HG03159 (cell line): ENCODE results near the gene FBXO44.
"Not testable (repeated sequence)": the region's sequence is repeated elsewhere in the genome, so short reads cannot be mapped to it uniquely, and the experiment has no call there.

Source experiments
- ATAC-seq: cut with Tn5 transposase; IDR thresholded peaks from one replicate; pipeline ENCODE4 v1.9.1; 2021; ENCODE audit warnings: mild to moderate bottlenecking, moderate library complexity; ENCODE audit not compliant: unreplicated experiment

Gene FBXO44, protein sequence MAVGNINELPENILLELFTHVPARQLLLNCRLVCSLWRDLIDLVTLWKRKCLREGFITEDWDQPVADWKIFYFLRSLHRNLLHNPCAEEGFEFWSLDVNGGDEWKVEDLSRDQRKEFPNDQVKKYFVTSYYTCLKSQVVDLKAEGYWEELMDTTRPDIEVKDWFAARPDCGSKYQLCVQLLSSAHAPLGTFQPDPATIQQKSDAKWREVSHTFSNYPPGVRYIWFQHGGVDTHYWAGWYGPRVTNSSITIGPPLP

DNA sequence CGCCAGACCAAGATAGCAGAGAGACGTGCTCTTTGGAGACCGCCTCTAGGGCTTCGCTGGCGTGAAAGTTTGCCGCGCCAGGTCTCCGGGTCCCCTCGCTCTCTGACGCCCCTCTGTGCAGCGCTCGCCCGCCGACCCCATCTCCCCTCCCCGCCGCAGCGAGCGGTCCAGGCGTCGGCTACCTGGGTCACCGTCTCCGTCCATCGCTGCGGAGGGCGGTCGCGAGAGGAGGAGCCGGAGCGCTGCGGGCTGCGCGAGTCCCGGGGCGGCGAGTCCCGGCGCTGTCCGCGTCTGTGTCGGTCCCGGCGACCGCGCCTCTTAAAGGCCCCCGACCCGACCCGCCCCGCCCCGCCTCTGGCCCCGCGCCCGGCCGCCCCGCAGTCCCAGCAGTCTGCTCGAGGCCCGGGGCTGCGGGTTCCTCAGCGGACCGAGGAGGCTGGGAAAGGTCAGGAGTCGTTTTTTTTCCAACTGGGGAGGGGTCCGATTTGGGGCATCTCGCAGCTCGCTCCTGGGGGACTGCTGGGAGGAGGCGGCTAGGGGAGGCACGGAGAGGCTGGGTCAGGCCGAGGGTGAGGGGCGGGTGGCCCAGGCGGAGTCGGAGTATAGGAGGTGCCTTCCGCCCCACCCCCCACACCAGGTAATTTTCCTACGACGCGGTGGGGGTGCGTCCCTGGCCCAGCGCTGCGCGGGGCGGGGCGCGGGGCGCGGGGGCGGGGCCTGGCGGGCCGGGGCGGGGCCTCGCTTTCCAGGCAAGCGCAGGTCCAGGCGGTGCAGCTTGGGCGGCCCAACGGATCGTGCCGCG, at the start of gene FBXO44, which contains the start of gene FBXO2:
TSS of gene FBXO44 (plus strand) at position 741 of the 802 bp plus-strand sequence. CDS start 959 bp downstream, outside the sequence.
TSS of gene FBXO2 (minus strand) at position 293 of the 802 bp plus-strand sequence. CDS start at position 204, 89 bp downstream.
- peak; percentile 75 for ATAC-seq

DNA sequence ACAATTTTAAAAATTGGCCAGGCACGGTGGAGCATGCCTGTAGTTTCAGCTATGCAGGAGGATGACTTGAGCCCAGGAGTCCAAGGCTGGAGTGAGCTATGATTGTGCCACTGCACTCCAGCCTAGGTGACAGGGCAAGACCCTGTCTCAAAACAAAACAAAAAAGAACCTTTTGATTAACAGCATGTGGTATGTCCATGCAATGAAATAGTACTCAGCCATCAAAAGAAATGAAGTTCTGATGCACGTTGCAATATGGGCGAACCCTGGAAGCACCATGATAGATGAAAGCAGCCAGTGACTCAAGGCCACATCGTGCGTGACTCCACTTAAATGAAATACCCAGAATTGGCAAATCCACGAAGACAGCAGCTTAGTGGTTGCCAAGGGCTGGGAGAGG, 47.9 kb upstream of the FBXO44 start:
- no peak for ATAC-seq

DNA sequence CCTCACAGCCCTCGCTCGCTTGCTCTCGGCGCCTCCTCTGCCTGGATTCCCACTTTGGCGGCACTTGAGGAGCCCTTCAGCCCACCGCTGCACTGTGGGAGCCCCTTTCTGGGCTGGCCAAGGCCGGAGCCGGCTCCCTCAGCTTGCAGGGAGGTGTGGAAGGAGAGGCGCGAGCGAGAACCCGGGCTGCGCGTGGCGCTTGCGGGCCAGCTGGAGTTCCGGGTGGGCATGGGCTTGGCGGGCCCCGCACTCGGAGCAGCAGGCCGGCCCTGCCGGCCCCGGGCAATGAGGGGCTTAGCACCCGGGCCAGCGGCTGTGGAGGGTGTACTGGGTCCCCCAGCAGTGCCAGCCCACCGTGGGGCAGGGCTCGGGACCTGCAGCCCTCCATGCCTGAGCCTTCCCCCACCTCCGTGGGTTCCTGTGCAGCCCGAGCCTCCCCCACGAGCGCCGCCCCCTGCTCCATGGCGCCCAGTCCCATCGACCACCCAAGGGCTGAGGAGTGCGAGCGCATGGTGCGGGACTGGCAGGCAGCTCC, 46.0 kb upstream of the FBXO44 start:
- ATAC-seq: not testable (repeated sequence)

DNA sequence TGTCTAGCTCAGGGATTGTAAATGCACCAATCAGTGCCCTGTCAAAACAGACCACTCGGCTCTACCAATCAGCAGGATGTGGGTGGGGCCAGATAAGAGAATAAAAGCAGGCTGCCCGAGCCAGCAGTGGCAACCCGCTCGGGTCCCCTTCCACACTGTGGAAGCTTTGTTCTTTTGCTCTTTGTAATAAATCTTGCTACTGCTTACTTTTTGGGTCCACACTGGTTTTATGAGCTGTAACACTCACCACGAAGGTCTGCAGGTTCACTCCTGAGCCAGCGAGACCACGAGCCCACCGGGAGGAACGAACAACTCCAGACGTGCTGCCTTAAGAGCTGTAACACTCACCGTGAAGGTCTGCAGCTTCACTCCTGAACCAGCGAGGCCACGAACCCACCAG, 45.3 kb upstream of the FBXO44 start:
- not testable (repeated sequence) for ATAC-seq

DNA sequence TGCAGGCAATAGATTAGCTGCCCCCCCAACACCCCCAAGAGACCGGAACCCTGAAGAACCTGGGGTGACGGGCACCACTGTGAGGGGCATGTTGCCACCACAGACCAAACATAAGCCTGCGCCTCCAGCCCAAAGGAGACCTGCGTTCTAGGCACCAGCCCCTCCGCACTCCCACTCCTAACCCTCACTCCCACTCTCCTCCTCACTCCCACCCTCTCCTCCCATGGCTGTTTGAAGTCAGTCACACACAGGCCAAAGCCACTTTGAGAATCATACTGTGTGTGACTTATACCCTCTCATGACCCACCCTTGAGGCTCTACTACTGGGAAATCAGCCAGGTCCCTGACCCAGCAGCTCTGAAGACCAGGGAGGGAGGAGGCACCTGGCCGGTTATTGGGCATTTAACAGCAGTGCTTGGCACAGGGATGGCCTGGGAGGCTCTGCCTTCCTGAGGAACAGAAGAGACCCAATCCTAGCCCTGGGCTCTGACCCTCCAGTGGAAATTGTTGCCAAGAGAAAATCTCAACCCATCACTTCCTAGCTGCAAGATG, 44.0 kb upstream of the FBXO44 start:
- no peak for ATAC-seq

DNA sequence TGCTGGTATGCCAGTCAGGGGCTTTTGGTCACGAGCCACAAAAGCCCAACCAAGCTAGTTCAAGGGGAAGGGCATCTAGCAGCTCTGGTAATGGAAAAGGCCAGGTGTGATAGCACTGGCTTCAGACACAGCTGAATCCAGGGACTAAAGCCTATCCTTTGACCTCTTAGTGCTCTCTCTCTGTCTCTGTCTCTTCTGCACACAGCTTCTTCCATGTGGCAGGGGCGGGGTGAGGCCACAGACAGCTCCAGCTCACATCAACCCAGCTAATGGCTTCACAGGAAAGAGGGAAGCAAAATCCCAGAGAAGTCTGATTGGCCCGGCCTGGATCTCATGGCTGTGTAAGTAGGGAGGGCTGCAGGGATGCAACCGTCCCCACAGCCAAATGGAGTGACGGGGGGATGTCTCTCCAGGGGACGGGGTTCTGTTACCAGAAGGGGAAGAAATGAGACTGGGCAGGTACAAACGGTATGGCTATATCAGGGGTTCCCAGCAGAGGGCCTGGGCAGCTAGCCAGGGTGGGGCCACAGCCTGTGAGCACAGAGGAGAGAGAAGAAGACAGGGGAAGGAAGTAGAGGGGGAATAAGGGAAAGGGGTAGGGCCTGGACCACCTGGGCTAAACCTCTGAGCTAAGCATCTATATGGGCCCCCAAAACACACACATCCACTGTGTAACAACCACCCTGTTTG, 42.9 kb upstream of the FBXO44 start:
- ATAC-seq: no peak

DNA sequence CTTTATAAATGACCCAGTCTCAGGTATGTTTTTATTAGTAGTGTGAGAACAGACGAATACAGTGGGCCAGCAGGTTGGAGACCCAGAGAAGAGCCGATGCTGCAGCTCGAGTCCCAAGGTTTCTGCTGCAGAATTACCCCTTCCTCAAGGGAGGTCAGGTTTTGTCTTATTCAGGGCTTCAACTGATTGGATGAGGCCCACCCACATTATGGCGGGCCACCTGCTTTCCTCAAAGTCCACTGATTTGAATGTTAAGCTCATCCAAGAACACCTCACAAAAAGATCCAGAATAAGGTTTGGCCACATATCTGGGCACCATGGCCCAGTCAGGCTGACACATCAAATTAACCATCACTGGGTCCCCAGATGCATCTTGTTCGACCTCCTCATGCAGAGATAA, 41.3 kb upstream of the FBXO44 start:
- ATAC-seq: no peak

DNA sequence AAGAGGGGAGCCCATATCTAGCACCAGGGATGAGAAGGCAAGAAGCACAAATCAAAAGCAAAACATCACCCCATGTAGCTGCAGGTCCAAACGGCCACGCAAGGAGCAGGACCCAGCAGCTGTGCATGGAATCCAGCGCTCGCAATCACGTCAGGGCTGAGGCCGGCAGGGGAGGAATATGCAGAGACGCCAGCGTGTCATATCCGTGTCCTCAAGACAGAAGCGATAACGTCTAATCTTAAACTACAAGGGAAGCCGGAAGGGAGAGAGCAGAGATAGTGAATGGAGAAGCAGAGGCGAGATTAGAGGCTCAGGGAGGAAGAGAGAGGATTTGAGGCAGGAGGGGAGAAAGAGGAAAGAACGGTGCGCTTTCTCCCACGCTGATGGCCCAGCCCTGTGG, 39.6 kb upstream of the FBXO44 start:
- no peak for ATAC-seq

DNA sequence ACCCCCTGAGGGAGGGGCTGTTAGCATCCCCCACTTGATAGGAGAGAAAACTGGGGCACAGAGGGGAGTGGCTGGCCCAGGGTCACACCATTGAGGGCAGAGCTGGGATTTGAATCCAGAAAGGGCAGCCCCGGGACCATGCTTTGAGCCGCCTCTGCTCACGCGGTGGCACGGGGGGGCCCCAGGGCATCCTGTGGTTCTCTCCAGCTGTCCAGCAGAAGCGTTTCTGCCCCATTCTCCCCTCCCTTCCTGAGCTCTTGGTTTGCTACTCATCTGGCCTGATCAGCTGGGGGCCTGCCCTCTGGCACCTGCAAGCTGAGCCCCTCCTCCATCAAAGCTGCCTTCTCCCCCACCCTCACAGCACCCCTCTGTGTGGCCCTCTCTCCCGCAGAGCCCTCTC, 37.9 kb upstream of the FBXO44 start:
- no peak for ATAC-seq

DNA sequence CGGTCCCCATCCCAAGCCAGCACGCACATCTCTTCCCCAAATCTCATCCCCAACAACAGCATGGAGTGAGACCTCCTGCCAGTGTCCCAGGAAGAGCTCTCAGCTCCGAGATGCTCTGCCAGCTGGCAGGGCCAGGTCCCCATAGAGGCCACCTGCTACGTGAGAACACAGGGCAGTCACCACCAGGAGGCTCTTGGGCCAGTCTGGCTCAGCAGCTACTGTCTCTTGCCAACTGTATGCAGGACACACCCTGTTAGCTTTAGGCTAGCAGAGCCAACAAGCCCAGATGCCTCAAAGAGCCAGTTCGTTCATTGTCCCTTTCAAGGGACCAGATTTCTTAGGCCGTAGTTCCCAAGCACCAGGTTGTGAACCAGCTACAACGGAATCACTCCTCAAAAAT, 37.4 kb upstream of the FBXO44 start:
- no peak for ATAC-seq

DNA sequence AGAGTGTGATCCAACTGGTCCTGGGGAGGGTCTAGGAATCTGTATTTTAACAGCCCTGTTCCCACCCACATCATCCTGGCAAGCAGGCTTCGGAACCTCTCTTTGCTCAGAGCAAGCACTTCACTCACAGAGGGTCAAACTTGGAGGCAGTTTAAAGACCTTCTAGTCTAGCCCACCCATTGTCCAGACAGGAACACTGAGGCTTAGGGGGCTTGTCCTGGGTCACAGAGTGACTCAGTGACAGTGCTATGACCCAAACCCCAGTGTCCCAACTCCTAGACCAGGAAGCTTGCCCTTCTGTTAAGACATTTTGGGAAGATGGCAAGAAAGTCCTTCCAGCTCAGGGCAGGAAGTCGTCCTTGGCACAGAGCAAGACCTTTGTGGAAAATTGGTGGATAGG, 36.9 kb upstream of the FBXO44 start:
- ATAC-seq: no peak

DNA sequence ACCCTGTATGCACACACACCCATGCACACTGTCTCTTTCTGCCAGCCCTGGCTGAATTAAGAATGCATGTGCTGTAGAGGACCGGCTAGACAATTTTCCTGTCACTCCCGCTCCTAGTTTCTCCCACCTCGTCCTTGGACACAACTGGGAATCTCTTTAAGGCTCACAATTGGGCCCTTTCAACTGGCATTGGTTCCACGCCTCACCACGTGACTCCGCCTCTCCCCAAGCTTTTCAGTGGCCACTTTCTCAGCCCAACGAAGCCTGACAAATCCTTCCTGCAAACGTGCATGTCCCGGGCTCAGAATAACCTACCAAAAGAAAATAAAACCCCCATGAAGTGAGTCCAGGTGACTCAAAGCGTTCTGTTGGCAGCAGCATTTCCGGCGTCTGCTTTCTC, 34.3 kb upstream of the FBXO44 start:
- ATAC-seq: no peak

DNA sequence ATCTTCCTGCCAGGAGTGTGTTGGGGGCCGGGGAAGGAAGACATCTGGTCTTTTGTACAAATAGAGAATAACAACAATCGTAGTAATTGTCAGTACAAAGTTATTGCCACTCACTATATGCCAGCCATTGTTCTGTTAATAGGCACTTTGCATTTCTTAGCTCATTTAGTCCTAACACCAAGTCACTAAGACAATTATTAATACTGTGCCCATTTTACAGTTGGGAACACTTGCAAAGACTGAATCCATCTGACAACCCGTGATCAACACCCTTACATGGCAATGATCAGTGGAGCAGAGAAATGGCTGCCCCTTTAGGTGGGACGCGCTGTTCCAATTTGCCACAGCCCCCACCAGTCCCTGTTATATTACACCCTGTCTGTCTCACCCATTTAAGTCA, 33.8 kb upstream of the FBXO44 start:
- ATAC-seq: no peak

DNA sequence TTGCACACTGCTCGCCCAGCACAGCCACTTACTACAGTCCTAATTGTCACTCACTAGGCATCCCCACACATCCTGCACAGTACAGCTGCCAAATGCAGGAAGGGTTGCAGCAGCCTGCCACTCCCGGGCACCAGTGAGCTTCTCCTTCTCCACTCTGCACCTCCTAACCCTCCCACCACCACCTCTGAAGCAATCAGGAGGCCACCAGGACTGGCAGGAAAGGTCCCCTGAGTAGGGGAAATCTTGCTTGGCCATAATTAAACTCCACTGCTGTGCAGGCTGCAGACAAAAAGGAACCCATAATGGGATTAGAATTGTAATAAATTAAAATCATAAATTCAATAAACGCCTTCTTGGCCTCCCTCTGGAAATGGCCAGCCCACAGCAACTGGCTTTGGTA, 32.3 kb upstream of the FBXO44 start:
- no peak for ATAC-seq

DNA sequence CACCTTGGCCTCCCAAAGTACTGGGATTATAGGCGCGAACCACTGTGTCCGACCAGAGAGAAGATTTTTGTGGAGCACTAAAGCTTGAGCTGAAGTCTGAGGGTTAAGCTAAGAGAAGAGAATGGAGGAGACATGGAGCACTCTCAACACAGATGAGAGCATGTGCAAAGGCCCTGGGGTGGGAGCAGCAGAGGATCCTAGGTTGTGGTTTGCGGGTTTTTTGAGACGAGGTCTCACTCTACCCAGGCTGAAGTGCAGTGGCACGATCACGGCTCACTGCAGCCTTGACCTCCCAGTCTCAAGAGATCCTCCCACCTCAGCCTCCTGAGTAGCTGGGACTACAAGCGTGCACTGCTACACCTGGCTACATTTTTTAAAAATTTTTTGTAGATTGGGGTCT, 31.0 kb upstream of the FBXO44 start:
- ATAC-seq: no peak

DNA sequence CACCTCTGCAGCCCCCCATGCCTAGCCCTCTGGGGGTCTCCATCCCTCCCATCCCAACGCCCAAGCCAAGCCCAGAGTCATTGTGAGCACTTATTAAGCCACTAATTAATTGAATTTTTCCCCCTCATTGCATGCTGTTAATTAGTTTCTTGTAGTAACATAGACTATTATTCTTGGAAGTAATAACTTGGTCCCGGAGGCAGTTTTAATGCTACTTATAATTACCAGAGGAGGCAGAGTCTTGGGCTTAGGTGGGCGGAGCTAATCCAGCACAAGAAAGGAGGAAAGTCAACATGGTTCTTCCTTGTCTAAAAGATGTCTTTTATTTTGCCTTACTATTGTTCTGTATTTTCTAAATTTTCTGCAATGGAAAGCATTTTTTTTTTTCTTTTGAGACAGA, 28.1 kb upstream of the FBXO44 start:
- ATAC-seq: no peak

DNA sequence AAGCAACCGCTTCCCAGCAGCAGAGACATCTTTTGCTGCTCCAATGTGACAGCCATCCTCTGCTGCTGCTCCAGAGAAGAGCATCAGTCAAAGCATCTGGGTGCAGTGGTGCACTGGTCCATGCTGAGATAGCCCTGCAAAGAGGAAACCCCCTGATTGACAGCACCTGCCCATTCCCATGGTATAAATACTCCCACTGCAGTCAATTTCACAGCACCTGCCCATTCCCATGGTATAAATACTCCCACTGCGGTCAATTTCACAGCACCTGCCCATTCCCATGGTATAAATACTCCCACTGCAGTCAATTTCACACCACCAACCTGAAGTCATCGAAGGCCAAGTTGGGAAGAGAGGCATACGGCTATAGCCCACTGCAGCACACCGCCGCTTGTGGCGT, 25.9 kb upstream of the FBXO44 start:
- ATAC-seq: no peak

DNA sequence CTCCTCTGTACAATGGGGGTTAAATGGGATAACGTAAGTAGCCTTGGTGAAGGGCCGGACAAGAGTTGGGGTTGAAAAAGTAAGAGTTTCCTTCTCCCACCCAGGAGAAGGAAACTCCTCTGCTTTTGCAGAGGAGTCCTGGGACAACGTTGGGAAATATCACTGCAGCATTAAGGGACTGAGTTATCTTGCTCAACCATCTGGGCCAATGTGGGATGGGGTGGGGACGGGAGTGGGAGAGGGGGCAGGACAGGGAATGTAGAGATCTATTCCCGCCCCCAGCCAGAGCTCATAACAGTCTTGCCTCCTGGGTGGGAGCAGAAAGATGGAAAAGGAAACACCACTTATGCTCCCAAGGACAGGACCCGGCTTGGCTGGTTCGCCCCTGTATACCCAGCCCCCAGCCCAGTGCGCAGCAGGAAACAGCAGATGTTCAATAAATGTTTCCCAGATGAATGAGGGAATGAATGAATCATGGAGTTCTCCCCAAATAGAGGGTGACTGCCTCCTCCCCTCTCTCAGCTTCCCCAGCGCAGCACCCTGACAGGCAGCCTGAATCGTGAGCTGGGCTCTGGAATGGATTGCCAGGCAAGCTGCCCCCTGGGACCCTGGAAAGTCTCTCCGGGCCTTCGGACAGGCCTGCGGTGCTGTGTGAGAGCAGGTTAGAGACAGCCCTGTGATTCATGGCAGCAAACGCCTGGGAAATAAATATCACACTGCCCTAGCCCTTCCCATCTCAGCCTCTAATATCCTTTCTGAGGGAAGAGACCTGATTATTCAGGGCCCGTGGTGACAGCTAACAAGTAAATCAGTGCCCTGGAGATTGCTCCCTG, 25.3 kb upstream of the FBXO44 start:
- no peak for ATAC-seq

DNA sequence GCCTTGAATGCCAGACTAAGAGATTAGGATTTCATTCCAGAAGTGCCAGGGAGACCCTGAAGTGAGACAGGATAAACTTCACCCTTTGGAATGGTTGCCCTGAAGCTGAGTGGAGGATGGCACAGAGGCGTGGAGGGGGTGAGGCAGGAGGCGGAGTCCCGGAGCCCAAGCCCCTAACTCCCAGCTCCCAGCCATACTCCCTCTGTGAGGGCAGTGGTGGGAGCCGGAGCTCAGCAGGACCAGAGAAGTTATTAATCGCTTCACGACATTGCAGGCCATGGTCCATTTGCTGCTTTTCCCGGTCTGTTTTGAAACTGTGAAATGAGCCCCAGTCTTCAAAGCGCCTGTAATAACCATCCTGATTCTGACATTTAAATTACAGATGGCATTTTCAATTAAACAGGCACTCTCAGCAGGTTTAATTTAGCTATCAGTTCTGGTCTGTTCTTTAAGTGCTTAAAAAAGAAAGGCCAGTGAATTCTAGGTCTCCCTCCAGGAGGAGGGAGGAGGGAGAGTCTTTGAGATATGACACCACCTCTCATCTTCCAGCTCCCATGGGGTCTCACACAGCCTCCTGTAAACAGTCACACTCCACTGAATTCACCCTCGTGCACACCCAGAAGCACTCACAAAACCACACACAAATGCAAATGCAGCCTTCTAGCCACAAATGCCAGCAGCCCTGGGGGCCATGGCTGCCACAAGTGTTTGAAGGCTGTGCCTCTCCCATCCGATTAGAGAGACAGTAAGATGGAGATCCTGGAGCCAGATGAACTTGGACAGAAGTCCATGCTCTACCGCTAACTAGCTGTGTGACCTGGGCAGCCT, 20.1 kb upstream of the FBXO44 start:
- ATAC-seq: no peak
